GM23338 (cell line): ENCODE data around the gene SNX30. TPM values are rescaled to one million over a fixed set of nuclear protein-coding genes. Genes with fewer than 3 reads are reported as not detected.

Source experiments
- ATAC-seq: fragments of 200-7000 bp; cut with Tn5 transposase; 3 replicates; pipeline ENCODE4 v1.9.1; 2020
- DNase-seq: peaks from one replicate; pipeline ENCODE4 v3.0.0-alpha.2; 2015; ENCODE audit warnings: low spot score
- H2AFZ ChIP-seq: fragments of 200-600 bp; sonication (generic); 2 replicates; pipeline ENCODE4 v1.8.0; 2016; ENCODE audit warnings: antibody characterized with exemption, mild to moderate bottlenecking, moderate library complexity
- H3F3A ChIP-seq: fragments of 200-600 bp; sonication (generic); replicated peaks from 2 replicates; pipeline ENCODE4 v1.8.0; 2017; ENCODE audit warnings: antibody characterized with exemption, mixed run types, low read depth
- H3K27ac ChIP-seq: fragments of 200-600 bp; sonication (generic); 2 replicates; pipeline ENCODE4 v1.6.1; 2016; ENCODE audit warnings: low read depth
- H3K27me3 ChIP-seq: fragments of 200-600 bp; sonication (generic); 2 replicates; pipeline ENCODE4 v1.8.0; 2016; ENCODE audit warnings: mild to moderate bottlenecking, mixed run types, moderate library complexity; ENCODE audit not compliant: insufficient read depth
- H3K36me3 ChIP-seq: fragments of 200-600 bp; sonication (generic); 2 replicates; pipeline ENCODE4 v1.8.0; 2016; ENCODE audit warnings: mild to moderate bottlenecking; ENCODE audit not compliant: insufficient read depth
- H3K4me1 ChIP-seq: fragments of 200-600 bp; sonication (generic); 2 replicates; pipeline ENCODE4 v1.8.0; 2016; ENCODE audit warnings: mild to moderate bottlenecking, moderate library complexity; ENCODE audit not compliant: insufficient read depth
- H3K4me2 ChIP-seq: fragments of 200-600 bp; sonication (generic); 2 replicates; pipeline ENCODE4 v1.7.1; 2017; ENCODE audit warnings: mixed run types
- H3K4me3 ChIP-seq: fragments of 200-600 bp; sonication (generic); 2 replicates; pipeline ENCODE4 v1.6.1; 2016; ENCODE audit warnings: mixed run types
- H3K79me2 ChIP-seq: fragments of 200-600 bp; sonication (generic); replicated peaks from 2 replicates; pipeline ENCODE4 v1.8.0; 2017; ENCODE audit warnings: mild to moderate bottlenecking; ENCODE audit not compliant: insufficient read depth
- H3K9me2 ChIP-seq: fragments of 200-600 bp; sonication (generic); 2 replicates; pipeline ENCODE4 v1.8.0; 2017; ENCODE audit not compliant: insufficient read depth
- H4K20me1 ChIP-seq: fragments of 200-600 bp; sonication (generic); replicated peaks from 2 replicates; pipeline ENCODE4 v1.8.0; 2017; ENCODE audit warnings: mild to moderate bottlenecking; ENCODE audit not compliant: insufficient read depth
- H3K27ac Mint-ChIP-seq: 2 replicates; pipeline ENCODE4 v1.8.0; 2020; ENCODE audit warnings: inconsistent platforms, mild to moderate bottlenecking, moderate library complexity, mixed read lengths
- H3K27me3 Mint-ChIP-seq: 3 replicates; pipeline ENCODE4 v1.8.0; 2022; ENCODE audit warnings: low read depth, mild to moderate bottlenecking, moderate library complexity, mixed read lengths, inconsistent platforms; ENCODE audit not compliant: insufficient read depth, poor library complexity
- H3K36me3 Mint-ChIP-seq: 3 replicates; pipeline ENCODE4 v1.8.0; 2021; ENCODE audit warnings: low read depth, mild to moderate bottlenecking, inconsistent platforms, moderate library complexity, mixed read lengths
- H3K4me1 Mint-ChIP-seq: 3 replicates; pipeline ENCODE4 v1.8.0; 2020; ENCODE audit warnings: mild to moderate bottlenecking, inconsistent platforms, mixed read lengths
- H3K4me3 Mint-ChIP-seq: 3 replicates; pipeline ENCODE4 v1.8.0; 2021; ENCODE audit warnings: moderate library complexity, mild to moderate bottlenecking, inconsistent platforms, mixed read lengths
- H3K9me3 Mint-ChIP-seq: 3 replicates; pipeline ENCODE4 v1.8.0; 2020; ENCODE audit warnings: moderate library complexity, mild to moderate bottlenecking, inconsistent platforms, mixed read lengths
- CREB1 ChIP-seq: fragments of 250-450 bp; sonication (Bioruptor Pico); IDR thresholded peaks from 2 replicates; pipeline ENCODE4 v1.5.0; 2020; ENCODE audit warnings: low read depth, mild to moderate bottlenecking, moderate library complexity
- NANOG ChIP-seq: IDR thresholded peaks from 2 replicates; pipeline ENCODE4 v1.6.1; 2016; ENCODE audit warnings: antibody characterized with exemption, borderline replicate concordance
- POLR2AphosphoS5 ChIP-seq: IDR thresholded peaks from 2 replicates; pipeline ENCODE4 v1.6.1; 2016; ENCODE audit warnings: antibody characterized with exemption, low read depth
- ZNF114 ChIP-seq: fragments of 250-450 bp; sonication (Bioruptor Pico); IDR thresholded peaks from 2 replicates; pipeline ENCODE4 v1.5.0; 2020; ENCODE audit warnings: mild to moderate bottlenecking, moderate library complexity
- ZNF331 ChIP-seq: fragments of 250-450 bp; sonication (Bioruptor Pico); IDR thresholded peaks from 2 replicates; pipeline ENCODE4 v1.5.0; 2020; ENCODE audit warnings: low read depth, mild to moderate bottlenecking, moderate library complexity
- ZNF462 ChIP-seq: fragments of 250-450 bp; sonication (Bioruptor Pico); IDR thresholded peaks from 2 replicates; pipeline ENCODE4 v1.5.0; 2020; ENCODE audit warnings: mild to moderate bottlenecking, moderate library complexity
- polyA plus RNA-seq: library from polyadenylated mRNA; unstranded; fragments of >200 nt; fragmentation: Nextera tagmentation; extraction: Ambion mirVana; gene quantifications from 2 replicates; pipeline ENCODE4 v1.2.1, GENCODE V29; 2016
- total RNA-seq: library from RNA; depleted of rRNA; stranded (reverse); fragments of >200 nt; shearing (Covaris generic); gene quantifications from 2 replicates; pipeline ENCODE4 v1.2.3, GENCODE V29; 2014
- TF ChIP-seq, protein P1 (sequence below): IDR thresholded peaks from 2 replicates; pipeline ENCODE4 v1.6.1; 2016; ENCODE audit warnings: antibody characterized with exemption
- TF ChIP-seq, protein P2 (sequence below): IDR thresholded peaks from one replicate; pipeline ENCODE4 v1.6.1; 2018; ENCODE audit warnings: antibody characterized with exemption; ENCODE audit not compliant: unreplicated experiment

Gene SNX30
- total and polyA plus RNA-seq, 2 experiments from 2014 or later = 2.1 to 17.8 TPM

DNA sequence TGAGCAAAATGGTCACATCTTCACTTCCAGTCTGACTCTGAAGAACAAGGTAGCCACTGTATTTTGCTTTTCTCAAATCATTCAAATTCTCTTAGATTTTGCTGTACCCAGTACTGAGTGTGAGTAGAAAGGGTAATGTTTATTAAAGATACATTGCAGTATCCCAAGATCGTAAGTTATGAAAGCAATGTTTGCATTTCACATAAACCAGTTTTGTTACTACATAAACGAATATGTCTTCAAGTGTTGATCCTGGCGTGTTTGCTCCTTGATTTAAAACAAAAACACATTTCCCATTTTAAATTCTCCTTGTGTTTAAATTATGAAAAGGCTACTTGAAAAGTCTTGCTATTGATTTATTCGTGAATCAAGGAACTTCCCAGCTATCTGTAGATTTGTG, 22.0 kb downstream of the SNX30 start:
- 0 out of 2 replicates have a peak, but pooled peaks cover 3% of the 10 kb centered on the region for H4K20me1 ChIP-seq
- no peak overlapping the region for H3K4me2 ChIP-seq
- H3K27ac Mint-ChIP-seq = no peak overlapping the region
- ATAC-seq (no peak), DNase-seq (no peak)
- no peaks in the 10 kb centered on the region for H3F3A ChIP-seq
- 0 out of 2 replicates have a peak, but pooled peaks cover 11% of the 10 kb centered on the region for H3K4me1 ChIP-seq
- H3K4me3 ChIP-seq = no peak overlapping the region
- H3K27me3 ChIP-seq = no peaks in the 10 kb centered on the region
- TF ChIP-seq, protein P1, sequence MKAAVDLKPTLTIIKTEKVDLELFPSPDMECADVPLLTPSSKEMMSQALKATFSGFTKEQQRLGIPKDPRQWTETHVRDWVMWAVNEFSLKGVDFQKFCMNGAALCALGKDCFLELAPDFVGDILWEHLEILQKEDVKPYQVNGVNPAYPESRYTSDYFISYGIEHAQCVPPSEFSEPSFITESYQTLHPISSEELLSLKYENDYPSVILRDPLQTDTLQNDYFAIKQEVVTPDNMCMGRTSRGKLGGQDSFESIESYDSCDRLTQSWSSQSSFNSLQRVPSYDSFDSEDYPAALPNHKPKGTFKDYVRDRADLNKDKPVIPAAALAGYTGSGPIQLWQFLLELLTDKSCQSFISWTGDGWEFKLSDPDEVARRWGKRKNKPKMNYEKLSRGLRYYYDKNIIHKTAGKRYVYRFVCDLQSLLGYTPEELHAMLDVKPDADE = no peak
- no peak for TF ChIP-seq ZNF114 (CRISPR knock-in tag)
- H3K9me2 ChIP-seq = no peaks in the 10 kb centered on the region
- no peaks in the 10 kb centered on the region for H3K9me3 Mint-ChIP-seq
- H3K27ac ChIP-seq = no peak overlapping the region
- H3K4me1 Mint-ChIP-seq = peaks cover 26% of the 10 kb centered on the region
- H3K27me3 Mint-ChIP-seq = peaks cover 4% of the 10 kb centered on the region
- no peak overlapping the region for H3K4me3 Mint-ChIP-seq
- H3K36me3 Mint-ChIP-seq = no peaks in the 10 kb centered on the region
- no peak overlapping the region for H2AFZ ChIP-seq
- no peaks in the 10 kb centered on the region for H3K36me3 ChIP-seq
- H3K79me2 ChIP-seq = 0 out of 2 replicates have a peak, but pooled peaks cover 3% of the 10 kb centered on the region

DNA sequence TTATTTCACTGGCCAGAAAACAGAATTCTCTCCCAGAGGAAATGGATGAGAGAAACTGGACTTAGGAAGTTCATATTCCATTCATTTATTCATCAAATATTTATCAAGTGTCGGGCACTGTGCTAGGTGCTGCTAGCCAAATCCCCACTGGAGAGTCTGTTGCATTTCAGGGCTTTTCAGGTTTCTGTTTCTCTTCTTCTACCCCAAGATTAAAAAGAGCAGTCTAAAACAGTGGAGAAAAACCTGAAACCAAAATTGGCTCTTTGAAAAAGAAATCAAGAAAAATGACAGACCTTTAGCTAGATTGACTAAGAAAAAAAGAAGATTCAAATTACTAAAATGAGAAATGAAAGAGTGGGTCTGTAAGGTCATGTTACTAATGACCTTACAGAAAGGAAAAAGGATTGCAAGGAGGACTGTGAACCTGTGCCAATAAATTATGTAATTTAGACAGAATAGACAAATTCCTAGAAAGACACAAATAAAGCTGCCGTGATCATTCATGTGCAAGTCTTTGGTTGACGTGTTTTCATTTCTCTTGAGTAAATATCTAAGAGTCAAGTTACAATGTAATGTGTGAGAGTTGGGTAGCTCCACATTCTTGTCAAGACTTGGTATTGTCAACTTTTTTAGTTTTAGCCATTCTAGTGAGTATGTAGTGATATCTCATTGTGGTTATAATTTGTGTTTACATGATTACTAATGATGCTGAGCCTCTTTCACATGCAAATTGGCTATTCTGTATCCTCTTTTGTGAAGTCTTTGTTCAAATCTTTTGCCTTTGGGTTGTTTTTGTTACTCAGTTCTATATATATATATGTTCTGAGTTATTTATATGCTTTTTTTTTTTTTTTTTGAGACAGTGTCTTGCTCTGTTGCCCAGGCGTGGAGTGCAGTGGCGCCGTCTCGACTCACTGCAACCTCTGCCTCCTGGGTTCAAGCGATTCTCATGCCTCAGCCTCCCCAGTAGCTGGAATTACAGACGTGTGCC, 23.7 kb downstream of the SNX30 start:
- Mint-ChIP-seq H3K9me3 (no peaks in the 10 kb centered on the region), H3K36me3 (no peaks in the 10 kb centered on the region), H3K27ac (no peak overlapping the region), H3K4me3 (no peak overlapping the region), H3K27me3 (peaks cover 4% of the 10 kb centered on the region), H3K4me1 (peaks cover 26% of the 10 kb centered on the region)
- no peaks in the 10 kb centered on the region for H3K27me3 ChIP-seq
- no peaks in the 10 kb centered on the region for H3K36me3 ChIP-seq
- H3K4me2 ChIP-seq = no peak overlapping the region
- ATAC-seq = no peak
- no peak overlapping the region for H3K27ac ChIP-seq
- no peaks in the 10 kb centered on the region for H3K79me2 ChIP-seq
- H3K4me1 ChIP-seq = 0 out of 2 replicates have a peak, but pooled peaks cover 11% of the 10 kb centered on the region
- DNase-seq = no peak
- no peaks in the 10 kb centered on the region for H3F3A ChIP-seq
- H4K20me1 ChIP-seq = 0 out of 2 replicates have a peak, but pooled peaks cover 3% of the 10 kb centered on the region
- H2AFZ ChIP-seq = no peak overlapping the region
- no peak overlapping the region for H3K4me3 ChIP-seq
- H3K9me2 ChIP-seq = peaks cover 4% of the 10 kb centered on the region
- TF ChIP-seq ZNF331 (CRISPR knock-in tag) (no peak), CREB1 (no peak), ZNF462 (CRISPR knock-in tag) (no peak), POLR2AphosphoS5 (no peak), NANOG (no peak)
- TF ChIP-seq, protein P2, sequence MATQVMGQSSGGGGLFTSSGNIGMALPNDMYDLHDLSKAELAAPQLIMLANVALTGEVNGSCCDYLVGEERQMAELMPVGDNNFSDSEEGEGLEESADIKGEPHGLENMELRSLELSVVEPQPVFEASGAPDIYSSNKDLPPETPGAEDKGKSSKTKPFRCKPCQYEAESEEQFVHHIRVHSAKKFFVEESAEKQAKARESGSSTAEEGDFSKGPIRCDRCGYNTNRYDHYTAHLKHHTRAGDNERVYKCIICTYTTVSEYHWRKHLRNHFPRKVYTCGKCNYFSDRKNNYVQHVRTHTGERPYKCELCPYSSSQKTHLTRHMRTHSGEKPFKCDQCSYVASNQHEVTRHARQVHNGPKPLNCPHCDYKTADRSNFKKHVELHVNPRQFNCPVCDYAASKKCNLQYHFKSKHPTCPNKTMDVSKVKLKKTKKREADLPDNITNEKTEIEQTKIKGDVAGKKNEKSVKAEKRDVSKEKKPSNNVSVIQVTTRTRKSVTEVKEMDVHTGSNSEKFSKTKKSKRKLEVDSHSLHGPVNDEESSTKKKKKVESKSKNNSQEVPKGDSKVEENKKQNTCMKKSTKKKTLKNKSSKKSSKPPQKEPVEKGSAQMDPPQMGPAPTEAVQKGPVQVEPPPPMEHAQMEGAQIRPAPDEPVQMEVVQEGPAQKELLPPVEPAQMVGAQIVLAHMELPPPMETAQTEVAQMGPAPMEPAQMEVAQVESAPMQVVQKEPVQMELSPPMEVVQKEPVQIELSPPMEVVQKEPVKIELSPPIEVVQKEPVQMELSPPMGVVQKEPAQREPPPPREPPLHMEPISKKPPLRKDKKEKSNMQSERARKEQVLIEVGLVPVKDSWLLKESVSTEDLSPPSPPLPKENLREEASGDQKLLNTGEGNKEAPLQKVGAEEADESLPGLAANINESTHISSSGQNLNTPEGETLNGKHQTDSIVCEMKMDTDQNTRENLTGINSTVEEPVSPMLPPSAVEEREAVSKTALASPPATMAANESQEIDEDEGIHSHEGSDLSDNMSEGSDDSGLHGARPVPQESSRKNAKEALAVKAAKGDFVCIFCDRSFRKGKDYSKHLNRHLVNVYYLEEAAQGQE = no peak
